WTC11 (cell line): ENCODE data around the gene MEIS1. TPM values are rescaled to one million over a fixed set of nuclear protein-coding genes. Genes with fewer than 3 reads are reported as not detected.

Experiments
- ATAC-seq: fragments of 200-7000 bp; cut with Tn5 transposase; 2 replicates; pipeline ENCODE4 v1.10.0; 2021; ENCODE audit warnings: mild to moderate bottlenecking, moderate library complexity
- CTCF ChIA-PET: fragments of 300-600 bp; sonication (Branson Sonifier 250); formaldehyde crosslinking; loops from one replicate; lab custom pipeline; 2021; ENCODE audit warnings: antibody characterized with exemption; lab: Charles Lee
- POLR2A ChIA-PET: fragments of 350-600 bp; sonication (Branson Sonifier 250); formaldehyde crosslinking; loops from one replicate; lab custom pipeline; 2021; ENCODE audit warnings: antibody characterized with exemption; lab: Charles Lee
- DNase-seq: peaks from one replicate; pipeline ENCODE4 v3.0.0; 2021; ENCODE audit warnings: low spot score
- H3K27ac Mint-ChIP-seq: 2 replicates; pipeline ENCODE4 v1.8.0; 2021; ENCODE audit warnings: mixed read lengths
- H3K27me3 Mint-ChIP-seq: 2 replicates; pipeline ENCODE4 v1.8.0; 2021; ENCODE audit warnings: low read depth, mild to moderate bottlenecking, moderate library complexity, mixed read lengths
- H3K36me3 Mint-ChIP-seq: 2 replicates; pipeline ENCODE4 v1.8.0; 2021; ENCODE audit warnings: mixed read lengths
- H3K4me1 Mint-ChIP-seq: 2 replicates; pipeline ENCODE4 v1.8.0; 2022; ENCODE audit warnings: mixed read lengths
- H3K4me3 Mint-ChIP-seq: 2 replicates; pipeline ENCODE4 v1.8.0; 2021; ENCODE audit warnings: mild to moderate bottlenecking, moderate library complexity, mixed read lengths
- H3K9me3 Mint-ChIP-seq: 2 replicates; pipeline ENCODE4 v1.8.0; 2021; ENCODE audit warnings: mixed read lengths
- ATF2 ChIP-seq: sonication (generic); formaldehyde crosslinking; IDR thresholded peaks from 2 replicates; pipeline ENCODE4 v1.8.1; 2022; ENCODE audit warnings: low read depth, missing genetic modification reagents, borderline replicate concordance
- CBFB ChIP-seq: sonication (generic); formaldehyde crosslinking; IDR thresholded peaks from 2 replicates; pipeline ENCODE4 v1.8.1; 2022; ENCODE audit warnings: mild to moderate bottlenecking, low read depth, missing genetic modification reagents
- ERG ChIP-seq: fragments of 250-450 bp; sonication (Bioruptor Pico); IDR thresholded peaks from 2 replicates; pipeline ENCODE4 v1.8.0; 2021; ENCODE audit warnings: mild to moderate bottlenecking
- FOXK1 ChIP-seq: sonication (generic); formaldehyde crosslinking; IDR thresholded peaks from 2 replicates; pipeline ENCODE4 v1.8.0; 2022; ENCODE audit warnings: mild to moderate bottlenecking, moderate library complexity, missing genetic modification reagents
- JUN ChIP-seq: sonication (generic); formaldehyde crosslinking; IDR thresholded peaks from 2 replicates; pipeline ENCODE4 v1.8.0; 2023; ENCODE audit warnings: mild to moderate bottlenecking, missing genetic modification reagents
- MYBL2 ChIP-seq: sonication (generic); formaldehyde crosslinking; IDR thresholded peaks from 2 replicates; pipeline ENCODE4 v1.8.1; 2023; ENCODE audit warnings: mild to moderate bottlenecking, moderate library complexity, missing genetic modification reagents
- NFE2L1 ChIP-seq: sonication (generic); formaldehyde crosslinking; IDR thresholded peaks from 2 replicates; pipeline ENCODE4 v1.8.1; 2023; ENCODE audit warnings: missing genetic modification reagents
- PREB ChIP-seq: sonication (generic); formaldehyde crosslinking; IDR thresholded peaks from 2 replicates; pipeline ENCODE4 v1.8.1; 2022; ENCODE audit warnings: mild to moderate bottlenecking, missing genetic modification reagents, moderate library complexity, borderline replicate concordance
- RORB ChIP-seq: fragments of 250-450 bp; sonication (Bioruptor Pico); IDR thresholded peaks from 2 replicates; pipeline ENCODE4 v1.9.0; 2021; ENCODE audit warnings: mild to moderate bottlenecking
- SOX15 ChIP-seq: fragments of 250-450 bp; sonication (Bioruptor Pico); IDR thresholded peaks from 2 replicates; pipeline ENCODE4 v1.9.0; 2021; ENCODE audit warnings: mild to moderate bottlenecking
- TCF7 ChIP-seq: sonication (generic); formaldehyde crosslinking; IDR thresholded peaks from 2 replicates; pipeline ENCODE4 v1.8.0; 2022; ENCODE audit warnings: mild to moderate bottlenecking, low read depth, missing genetic modification reagents, moderate library complexity
- TEAD4 ChIP-seq: sonication (generic); formaldehyde crosslinking; IDR thresholded peaks from 2 replicates; pipeline ENCODE4 v1.8.0; 2022; ENCODE audit warnings: mild to moderate bottlenecking, missing genetic modification reagents
- USF2 ChIP-seq: sonication (generic); formaldehyde crosslinking; IDR thresholded peaks from 2 replicates; pipeline ENCODE4 v1.8.1; 2023; ENCODE audit warnings: mild to moderate bottlenecking, missing genetic modification reagents, moderate library complexity
- ZNF281 ChIP-seq: sonication (generic); formaldehyde crosslinking; IDR thresholded peaks from 2 replicates; pipeline ENCODE4 v1.8.0; 2023; ENCODE audit warnings: mild to moderate bottlenecking, missing genetic modification reagents
- total RNA-seq: library from RNA; stranded (reverse); gene quantifications from 3 replicates; pipeline ENCODE4 v1.2.3, GENCODE V29; 2021

Gene MEIS1
- total RNA-seq, 1 experiment from 2014 or later: 0.48 TPM

- Mint-ChIP-seq H3K27ac (no peak overlapping the region), H3K4me1 (peaks cover 77% of the 10 kb centered on the region), H3K27me3 (peaks cover 100% of the 10 kb centered on the region), H3K9me3 (no peaks in the 10 kb centered on the region), H3K36me3 (no peaks in the 10 kb centered on the region), H3K4me3 (peak overlapping the region; percentile 74)
- ChIA-PET POLR2A (interaction anchor here (0.6 to 1.0 kb wide), 2 partner anchors 8 to 14 kb away, joined by 3 to 4 read pairs; no protein-coding TSS in a partner anchor), CTCF (interaction anchor here (0.7 to 2.2 kb wide), 3 partner anchors 13 to 520 kb away, joined by 3 to 11 read pairs (median 3); no protein-coding TSS in a partner anchor)
- TF ChIP-seq TCF7: no peak
- no peak for TF ChIP-seq PREB
- TF ChIP-seq SOX15: no peak
- no peak for TF ChIP-seq MYBL2 (CRISPR knock-in tag)
- TF ChIP-seq NFE2L1: no peak
- TF ChIP-seq TEAD4: no peak
- no peak for TF ChIP-seq RORB (CRISPR knock-in tag)
- TF ChIP-seq, all 79 proteins: peak for 0
- ATAC-seq (peak; percentile 36), DNase-seq (peak; percentile 55)
Measured at GRCh38 chr2:66438891-66439811, 4.2 kb downstream of the MEIS1 start.

- CTCF ChIA-PET: interaction anchor here (1.5 to 2.2 kb wide), 3 partner anchors 13 to 521 kb away, joined by 3 to 11 read pairs (median 3); no protein-coding TSS in a partner anchor
- POLR2A ChIA-PET: interaction anchor here (1.0 kb wide), 1 partner anchor 9 kb away, joined by 3 read pairs; no protein-coding TSS in a partner anchor
- H3K36me3 Mint-ChIP-seq: no peaks in the 10 kb centered on the region
- H3K4me3 Mint-ChIP-seq: peak overlapping the region; percentile 74
- H3K4me1 Mint-ChIP-seq: peaks cover 80% of the 10 kb centered on the region
- no peak for DNase-seq
- no peak overlapping the region for H3K27ac Mint-ChIP-seq
- TF ChIP-seq ATF2 (CRISPR knock-in tag) (no peak), ERG (no peak), JUN (CRISPR knock-in tag) (no peak), CBFB (CRISPR knock-in tag) (no peak), FOXK1 (CRISPR knock-in tag) (no peak), USF2 (CRISPR knock-in tag) (no peak), ZNF281 (CRISPR knock-in tag) (no peak)
- H3K9me3 Mint-ChIP-seq: no peaks in the 10 kb centered on the region
- H3K27me3 Mint-ChIP-seq: peaks cover 100% of the 10 kb centered on the region
- ATAC-seq: no peak
Measured at GRCh38 chr2:66439812-66440542, 5.1 kb downstream of the MEIS1 start.
